IMR-90 (cell line): ENCODE data around the gene CEP162. TPM values are rescaled to one million over a fixed set of nuclear protein-coding genes. Genes with fewer than 3 reads are reported as not detected.

Source experiments
- ATAC-seq: fragments of 200-7000 bp; cut with Tn5 transposase; 2 replicates; pipeline ENCODE4 v1.9.1; 2020; ENCODE audit warnings: low read depth, mild to moderate bottlenecking, moderate library complexity
- BruUV-seq: library from RNA; stranded (reverse); fragments of 400-500 nt; replicated peaks from 2 replicates; lab custom pipeline; 2021; lab: Mats Ljungman, UMichigan
- CTCF ChIA-PET: fragments of 300-600 bp; formaldehyde crosslinking; extraction: SDS; loops from one replicate; lab custom pipeline; 2021; ENCODE audit warnings: antibody characterized with exemption; lab: Yijun Ruan, JAX
- POLR2A ChIA-PET: fragments of 300-600 bp; sonication (Branson Sonifier 250); formaldehyde crosslinking; loops from one replicate; lab custom pipeline; 2022; ENCODE audit warnings: antibody characterized with exemption; ENCODE audit not compliant: unreplicated experiment; lab: Charles Lee
- DNase-seq: peaks from one replicate; pipeline ENCODE4 v3.0.0; 2013
- H2AFZ ChIP-seq: replicated peaks from 2 replicates; pipeline ENCODE3; 2013; ENCODE audit warnings: low read length, mild to moderate bottlenecking; ENCODE audit not compliant: poor library complexity
- H2AK5ac ChIP-seq: 2 replicates; pipeline ENCODE4 v1.6.1; 2013; ENCODE audit warnings: low read depth, low read length, inconsistent platforms
- H2AK9ac ChIP-seq: replicated peaks from 2 replicates; pipeline ENCODE3; 2013; ENCODE audit warnings: mild to moderate bottlenecking, low read depth, low read length, moderate library complexity; ENCODE audit not compliant: poor library complexity
- H2BK120ac ChIP-seq: 2 replicates; pipeline ENCODE4 v1.6.1; 2013; ENCODE audit warnings: low read depth, low read length, inconsistent platforms
- H2BK15ac ChIP-seq: 3 replicates; pipeline ENCODE4 v1.6.1; 2013; ENCODE audit warnings: low read depth, low read length, inconsistent platforms
- H2BK20ac ChIP-seq: 2 replicates; pipeline ENCODE4 v1.6.1; 2013; ENCODE audit warnings: low read depth, mild to moderate bottlenecking, inconsistent platforms, low read length, moderate library complexity
- H2BK5ac ChIP-seq: 2 replicates; pipeline ENCODE4 v1.6.1; 2013; ENCODE audit warnings: mild to moderate bottlenecking, low read depth, low read length, inconsistent platforms; ENCODE audit not compliant: poor library complexity, severe bottlenecking
- H3K14ac ChIP-seq: replicated peaks from 2 replicates; pipeline ENCODE4 v1.6.1; 2013; ENCODE audit warnings: low read depth, low read length, inconsistent platforms
- H3K18ac ChIP-seq: 2 replicates; pipeline ENCODE4 v1.6.1; 2013; ENCODE audit warnings: low read depth, low read length, control low read depth
- H3K23ac ChIP-seq: 2 replicates; pipeline ENCODE4 v1.6.1; 2013; ENCODE audit warnings: low read depth, low read length, inconsistent platforms
- H3K27ac ChIP-seq: 2 replicates; pipeline ENCODE4 v1.5.1; 2013; ENCODE audit warnings: mild to moderate bottlenecking, control low read depth, low read length; ENCODE audit not compliant: insufficient read depth
- H3K27me3 ChIP-seq: 2 replicates; pipeline ENCODE4 v1.6.1; 2013; ENCODE audit warnings: low read length; ENCODE audit not compliant: control insufficient read depth, insufficient read depth
- H3K36me3 ChIP-seq: 2 replicates; pipeline ENCODE4 v1.6.1; 2013; ENCODE audit warnings: low read length, mixed read lengths; ENCODE audit not compliant: control insufficient read depth, insufficient read depth
- H3K4ac ChIP-seq: 2 replicates; pipeline ENCODE4 v1.6.1; 2013; ENCODE audit warnings: low read depth, low read length, inconsistent platforms
- H3K4me1 ChIP-seq: 2 replicates; pipeline ENCODE4 v1.6.1; 2013; ENCODE audit warnings: low read length, mixed read lengths; ENCODE audit not compliant: control insufficient read depth, insufficient read depth
- H3K4me2 ChIP-seq: 2 replicates; pipeline ENCODE4 v1.6.1; 2013; ENCODE audit warnings: low read depth, mild to moderate bottlenecking, control low read depth, low read length, moderate library complexity
- H3K4me3 ChIP-seq: 2 replicates; pipeline ENCODE4 v1.5.1; 2013; ENCODE audit warnings: low read depth, mild to moderate bottlenecking, control low read depth, low read length, moderate library complexity; ENCODE audit not compliant: insufficient read depth
- H3K56ac ChIP-seq: 2 replicates; pipeline ENCODE4 v1.6.1; 2013; ENCODE audit warnings: low read length, inconsistent platforms; ENCODE audit not compliant: insufficient read depth; ENCODE audit errors: extremely low read depth
- H3K79me1 ChIP-seq, 2 experiments: 2 replicates each; pipeline ENCODE4 v1.6.1; 2013; ENCODE audit warnings: low read length in 2 of 2, inconsistent platforms in 1 of 2, low read depth in 1 of 2
- H3K9ac ChIP-seq: 2 replicates; pipeline ENCODE4 v1.6.1; 2013; ENCODE audit warnings: low read depth, low read length, control low read depth
- H3K9me1 ChIP-seq: 2 replicates; pipeline ENCODE4 v1.6.1; 2013; ENCODE audit warnings: low read length, inconsistent platforms; ENCODE audit not compliant: insufficient read depth
- H3K9me3 ChIP-seq: 2 replicates; pipeline ENCODE4 v1.6.1; 2013; ENCODE audit warnings: low read length; ENCODE audit not compliant: control insufficient read depth, insufficient read depth
- H4K20me1 ChIP-seq: 2 replicates; pipeline ENCODE4 v1.6.1; 2013; ENCODE audit warnings: low read length, inconsistent platforms; ENCODE audit not compliant: insufficient read depth
- H4K5ac ChIP-seq: 2 replicates; pipeline ENCODE4 v1.6.1; 2013; ENCODE audit warnings: mild to moderate bottlenecking, low read depth, low read length, control low read depth
- H4K8ac ChIP-seq, 2 experiments: 2 replicates each; pipeline ENCODE4 v1.6.1; 2013; ENCODE audit warnings: low read depth in 2 of 2, low read length in 2 of 2, control low read depth in 1 of 2, inconsistent platforms in 1 of 2
- H4K91ac ChIP-seq: 2 replicates; pipeline ENCODE4 v1.6.1; 2013; ENCODE audit warnings: low read depth, low read length, inconsistent platforms; ENCODE audit not compliant: insufficient read depth
- BHLHE40 ChIP-seq: fragments of 150-350 bp; IDR thresholded peaks from 2 replicates; pipeline ENCODE4 v1.6.1; 2016; ENCODE audit warnings: mild to moderate bottlenecking, low read depth, low read length
- CEBPB ChIP-seq: IDR thresholded peaks from 2 replicates; pipeline ENCODE4 v1.6.1; 2012; ENCODE audit warnings: low read depth, low read length, improper control_type of control experiment
- CHD1 ChIP-seq: IDR thresholded peaks from 2 replicates; pipeline ENCODE4 v1.6.1; 2012; ENCODE audit warnings: low read depth, low read length, improper control_type of control experiment
- FOS ChIP-seq: fragments of 150-350 bp; IDR thresholded peaks from 2 replicates; pipeline ENCODE4 v1.6.1; 2016; ENCODE audit warnings: low read depth, low read length
- MAFK ChIP-seq: IDR thresholded peaks from 2 replicates; pipeline ENCODE4 v1.6.1; 2012; ENCODE audit warnings: low read depth, low read length, improper control_type of control experiment
- MAZ ChIP-seq: IDR thresholded peaks from 2 replicates; pipeline ENCODE4 v1.6.1; 2012; ENCODE audit warnings: low read depth, mild to moderate bottlenecking, low read length, improper control_type of control experiment, moderate library complexity, borderline replicate concordance
- MXI1 ChIP-seq: IDR thresholded peaks from 2 replicates; pipeline ENCODE4 v1.6.1; 2012; ENCODE audit warnings: low read depth, mild to moderate bottlenecking, low read length, moderate library complexity, borderline replicate concordance
- NFE2L2 ChIP-seq: fragments of 150-350 bp; IDR thresholded peaks from 2 replicates; pipeline ENCODE4 v1.6.1; 2016; ENCODE audit warnings: low read depth, mild to moderate bottlenecking, low read length
- POLR2A ChIP-seq: IDR thresholded peaks from 2 replicates; pipeline ENCODE4 v1.6.1; 2012; ENCODE audit warnings: mild to moderate bottlenecking, low read depth, low read length
- RCOR1 ChIP-seq: IDR thresholded peaks from 2 replicates; pipeline ENCODE4 v1.6.1; 2012; ENCODE audit warnings: mild to moderate bottlenecking, low read length, improper control_type of control experiment; ENCODE audit not compliant: insufficient replicate concordance
- RFX5 ChIP-seq: IDR thresholded peaks from 2 replicates; pipeline ENCODE4 v1.8.0; 2012; ENCODE audit warnings: low read depth, mild to moderate bottlenecking, low read length, moderate library complexity
- SMC3 ChIP-seq: fragments of 150-350 bp; IDR thresholded peaks from 2 replicates; pipeline ENCODE4 v1.6.1; 2016; ENCODE audit warnings: low read depth, mild to moderate bottlenecking, antibody characterized with exemption, low read length, moderate library complexity
- USF2 ChIP-seq: fragments of 150-350 bp; IDR thresholded peaks from 2 replicates; pipeline ENCODE4 v1.6.1; 2017; ENCODE audit warnings: mild to moderate bottlenecking, antibody characterized with exemption, low read length, low read depth
- WGBS, 2 experiments: methylation state at CpG; one replicate each; pipeline versions ENCODE4 v1.1.5 to v1.1.7; 2013; ENCODE audit warnings: missing lambda C conversion rate in 2 of 2; ENCODE audit not compliant: insufficient read length in 1 of 2; ENCODE audit errors: extremely low coverage in 2 of 2; 5-methylcytosine and 5-hydroxymethylcytosine counted together
- dilution Hi-C: fragments of 300-500 bp; cut with HindIII; formaldehyde crosslinking; loops from one replicate; pipeline ENCODE4 v1.14.3; 2018; ENCODE audit warnings: low sequenced_read_pairs; ENCODE audit not compliant: unreplicated experiment
- in situ Hi-C: fragments of 300-500 bp; cut with MboI; formaldehyde crosslinking; loops from 3 replicates; pipeline ENCODE4 v1.14.3; 2019; ENCODE audit warnings: low sequenced_read_pairs, inconsistent platforms, mixed read lengths
- intact Hi-C: fragments of 100-400 bp; cut with micrococcal nuclease; formaldehyde crosslinking; loops from 2 replicates; pipeline ENCODE4 v1.10.0; 2022
- polyA plus RNA-seq, 3 experiments: library from polyadenylated mRNA; depleted of rRNA; stranded (reverse); fragments of >200 nt; gene quantifications; 2 replicates each; pipeline ENCODE4 v1.2.3, GENCODE V29; 2012; ENCODE audit warnings: low replicate concordance in 1 of 3
- total RNA-seq: library from RNA; depleted of rRNA; stranded (reverse); fragments of >200 nt; gene quantifications from 2 replicates; pipeline ENCODE4 v1.2.3, GENCODE V29; 2012
- TF ChIP-seq, protein P1 (sequence below): fragments of 150-350 bp; IDR thresholded peaks from 2 replicates; pipeline ENCODE4 v1.6.1; 2016; ENCODE audit warnings: low read depth, mild to moderate bottlenecking, low read length, moderate library complexity, borderline replicate concordance
- TF ChIP-seq, protein P2 (sequence below): conservative IDR thresholded peaks from 2 replicates; pipeline ENCODE4 v1.5.1; 2012; ENCODE audit warnings: mild to moderate bottlenecking, low read depth, low read length, improper control_type of control experiment

The CEP162 gene
- total and polyA plus RNA-seq, 2 of the 4 experiments (the other 2 are of a cell fraction), result 1.2 to 1.6 TPM

DNA sequence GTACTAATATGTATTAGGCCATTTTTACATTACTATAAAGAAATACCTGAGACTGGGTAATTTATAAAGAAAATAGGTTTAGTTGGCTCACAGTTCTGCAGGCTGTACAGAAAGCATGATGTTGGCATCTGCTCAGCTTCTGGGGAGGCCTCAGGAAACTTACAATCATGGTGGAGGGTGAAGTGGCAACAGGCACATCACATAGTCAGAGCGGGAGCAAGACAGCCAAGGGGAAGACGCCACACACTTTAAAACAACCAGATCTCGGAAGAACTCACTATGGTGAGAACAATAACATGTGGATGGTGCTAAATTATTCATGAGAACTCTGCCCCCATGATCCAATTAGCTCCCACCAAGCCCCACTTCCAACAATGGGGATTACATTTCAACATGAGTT is 41.3 kb upstream of the CEP162 start:
- H2BK15ac ChIP-seq, result no peak overlapping the region
- H2BK5ac ChIP-seq, result no peak overlapping the region
- H3K18ac ChIP-seq, result no peak overlapping the region
- no peaks in the 10 kb centered on the region for H3K27me3 ChIP-seq
- no peak overlapping the region for H2AK5ac ChIP-seq
- H3K56ac ChIP-seq, result no peak overlapping the region
- H2BK20ac ChIP-seq, result no peak overlapping the region
- H3K4me2 ChIP-seq, result no peak overlapping the region
- intact Hi-C loops (no loop called here), in situ Hi-C loops (no loop called here), dilution Hi-C loops (no loop called here)
- POLR2A ChIA-PET, result no interaction called here
- H4K91ac ChIP-seq, result no peak overlapping the region
- no peaks in the 10 kb centered on the region for H3K9me1 ChIP-seq
- no peaks in the 10 kb centered on the region for H3K79me1 ChIP-seq
- no peaks in the 10 kb centered on the region for H3K9me3 ChIP-seq
- no peak overlapping the region for H2AFZ ChIP-seq
- H4K8ac ChIP-seq, result no peak overlapping the region
- H3K4me3 ChIP-seq, result no peak overlapping the region
- no peak overlapping the region for H3K27ac ChIP-seq
- no peak overlapping the region for H3K23ac ChIP-seq
- ATAC-seq (no peak), DNase-seq (no peak)
- no peak overlapping the region for H2AK9ac ChIP-seq
- no peaks in the 10 kb centered on the region for H3K36me3 ChIP-seq
- no peak overlapping the region for H3K14ac ChIP-seq
- no peaks in the 10 kb centered on the region for H3K4me1 ChIP-seq
- no peak overlapping the region for H2BK120ac ChIP-seq
- CTCF ChIA-PET, result no interaction called here
- TF ChIP-seq CEBPB (no peak), RCOR1 (no peak), SMC3 (no peak), RFX5 (no peak), CHD1 (no peak), NFE2L2 (no peak), POLR2A (no peak), FOS (no peak), MAFK (no peak), BHLHE40 (no peak), MXI1 (no peak), MAZ (no peak), USF2 (no peak)
- TF ChIP-seq, protein P1, sequence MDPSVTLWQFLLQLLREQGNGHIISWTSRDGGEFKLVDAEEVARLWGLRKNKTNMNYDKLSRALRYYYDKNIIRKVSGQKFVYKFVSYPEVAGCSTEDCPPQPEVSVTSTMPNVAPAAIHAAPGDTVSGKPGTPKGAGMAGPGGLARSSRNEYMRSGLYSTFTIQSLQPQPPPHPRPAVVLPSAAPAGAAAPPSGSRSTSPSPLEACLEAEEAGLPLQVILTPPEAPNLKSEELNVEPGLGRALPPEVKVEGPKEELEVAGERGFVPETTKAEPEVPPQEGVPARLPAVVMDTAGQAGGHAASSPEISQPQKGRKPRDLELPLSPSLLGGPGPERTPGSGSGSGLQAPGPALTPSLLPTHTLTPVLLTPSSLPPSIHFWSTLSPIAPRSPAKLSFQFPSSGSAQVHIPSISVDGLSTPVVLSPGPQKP, result no peak
- TF ChIP-seq, protein P2, sequence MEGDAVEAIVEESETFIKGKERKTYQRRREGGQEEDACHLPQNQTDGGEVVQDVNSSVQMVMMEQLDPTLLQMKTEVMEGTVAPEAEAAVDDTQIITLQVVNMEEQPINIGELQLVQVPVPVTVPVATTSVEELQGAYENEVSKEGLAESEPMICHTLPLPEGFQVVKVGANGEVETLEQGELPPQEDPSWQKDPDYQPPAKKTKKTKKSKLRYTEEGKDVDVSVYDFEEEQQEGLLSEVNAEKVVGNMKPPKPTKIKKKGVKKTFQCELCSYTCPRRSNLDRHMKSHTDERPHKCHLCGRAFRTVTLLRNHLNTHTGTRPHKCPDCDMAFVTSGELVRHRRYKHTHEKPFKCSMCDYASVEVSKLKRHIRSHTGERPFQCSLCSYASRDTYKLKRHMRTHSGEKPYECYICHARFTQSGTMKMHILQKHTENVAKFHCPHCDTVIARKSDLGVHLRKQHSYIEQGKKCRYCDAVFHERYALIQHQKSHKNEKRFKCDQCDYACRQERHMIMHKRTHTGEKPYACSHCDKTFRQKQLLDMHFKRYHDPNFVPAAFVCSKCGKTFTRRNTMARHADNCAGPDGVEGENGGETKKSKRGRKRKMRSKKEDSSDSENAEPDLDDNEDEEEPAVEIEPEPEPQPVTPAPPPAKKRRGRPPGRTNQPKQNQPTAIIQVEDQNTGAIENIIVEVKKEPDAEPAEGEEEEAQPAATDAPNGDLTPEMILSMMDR, result no peak
- BruUV-seq, result no TSS peak
- no peak overlapping the region for H3K9ac ChIP-seq
- no peak overlapping the region for H4K5ac ChIP-seq
- no peak overlapping the region for H3K4ac ChIP-seq
- no CpG with 5 or more reads among the region's 3 CpGs for WGBS, 2 experiments
- H4K20me1 ChIP-seq, result no peaks in the 10 kb centered on the region
